Colonic mucosa (tissue), 4 donors: ENCODE measurements around the gene MCRS1. TPM values are rescaled to one million over a fixed set of nuclear protein-coding genes. Genes with fewer than 3 reads are reported as not detected.

Experiments used
- DNase-seq: peaks from one replicate; pipeline ENCODE4 v3.0.0-alpha.2; 2020
- H3K27ac ChIP-seq: fragments of 200-600 bp; one replicate; pipeline ENCODE4 v1.8.0; 2021
- H3K27me3 ChIP-seq: fragments of 200-600 bp; one replicate; pipeline ENCODE4 v1.8.0; 2021
- H3K36me3 ChIP-seq: fragments of 200-600 bp; one replicate; pipeline ENCODE4 v1.8.0; 2021
- H3K4me1 ChIP-seq: fragments of 200-600 bp; one replicate; pipeline ENCODE4 v1.8.0; 2021; ENCODE audit warnings: mild to moderate bottlenecking
- H3K4me3 ChIP-seq: fragments of 200-600 bp; one replicate; pipeline ENCODE4 v1.8.0; 2021
- H3K9ac ChIP-seq, 2 donors: one replicate each; pipeline ENCODE4 v1.7.0; 2013; ENCODE audit warnings: control low read depth in 2 of 2, low read depth in 2 of 2, low read length in 2 of 2
- H3K9me3 ChIP-seq: fragments of 200-600 bp; one replicate; pipeline ENCODE4 v1.8.0; 2021
- intact Hi-C: fragments of 100-400 bp; cut with DNase I; formaldehyde crosslinking; loops from one replicate; pipeline ENCODE4 v1.14.1; 2022
- total RNA-seq, 2 donors: library from RNA; stranded (reverse); fragmentation: NEBNext Ultra II Directional in 1 of 2; extraction: Animal tissue kit (Norgen Biotek cat#: 25700) in 1 of 2; gene quantifications; one replicate each; pipeline ENCODE4 v1.2.1, GENCODE V29; 2021
- TF ChIP-seq, protein P1 (sequence below): fragments of 200-600 bp; IDR thresholded peaks from one replicate; pipeline ENCODE4 v1.8.0; 2022; ENCODE audit warnings: antibody characterized with exemption, mild to moderate bottlenecking
- donor health status: healthy.
- donor health status: DM: no; HTN: no; CAD: no.
- donor health status: DM: no; HTN: no; CAD: no.

MCRS1 gene
- total RNA-seq, 2 donors from 2014 or later, result 53.8 to 78.7 TPM

DNA sequence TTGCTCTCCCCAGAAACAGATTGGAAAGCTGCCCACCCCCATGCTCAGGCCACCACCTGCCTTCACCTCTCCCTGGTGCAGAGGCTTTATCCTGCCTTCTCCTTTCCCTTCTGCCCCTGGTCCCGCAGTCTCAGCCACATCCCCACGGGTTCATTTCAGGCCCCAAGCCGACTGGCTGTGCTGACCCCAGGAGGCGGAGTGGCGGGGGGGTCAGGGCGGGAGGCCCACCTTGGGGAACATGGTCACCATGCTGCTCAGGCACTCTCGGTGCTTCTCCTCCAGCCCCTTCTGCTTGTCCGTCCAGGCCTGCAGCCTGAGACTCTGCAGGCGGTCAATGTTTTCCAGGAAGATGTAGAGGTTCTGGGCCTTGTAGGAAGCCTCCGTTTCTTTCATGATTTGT, 30.6 kb upstream of the MCRS1 start:
- no peak for DNase-seq
- Histone ChIP-seq H3K4me3 (no peak overlapping the region), H3K36me3 (no peaks in the 10 kb centered on the region), H3K27me3 (no peaks in the 10 kb centered on the region), H3K4me1 (no peaks in the 10 kb centered on the region), H3K27ac (no peak overlapping the region), H3K9me3 (no peaks in the 10 kb centered on the region), H3K9ac (no peak overlapping the region)
- intact Hi-C loops, result no loop called here
- TF ChIP-seq, protein P1, sequence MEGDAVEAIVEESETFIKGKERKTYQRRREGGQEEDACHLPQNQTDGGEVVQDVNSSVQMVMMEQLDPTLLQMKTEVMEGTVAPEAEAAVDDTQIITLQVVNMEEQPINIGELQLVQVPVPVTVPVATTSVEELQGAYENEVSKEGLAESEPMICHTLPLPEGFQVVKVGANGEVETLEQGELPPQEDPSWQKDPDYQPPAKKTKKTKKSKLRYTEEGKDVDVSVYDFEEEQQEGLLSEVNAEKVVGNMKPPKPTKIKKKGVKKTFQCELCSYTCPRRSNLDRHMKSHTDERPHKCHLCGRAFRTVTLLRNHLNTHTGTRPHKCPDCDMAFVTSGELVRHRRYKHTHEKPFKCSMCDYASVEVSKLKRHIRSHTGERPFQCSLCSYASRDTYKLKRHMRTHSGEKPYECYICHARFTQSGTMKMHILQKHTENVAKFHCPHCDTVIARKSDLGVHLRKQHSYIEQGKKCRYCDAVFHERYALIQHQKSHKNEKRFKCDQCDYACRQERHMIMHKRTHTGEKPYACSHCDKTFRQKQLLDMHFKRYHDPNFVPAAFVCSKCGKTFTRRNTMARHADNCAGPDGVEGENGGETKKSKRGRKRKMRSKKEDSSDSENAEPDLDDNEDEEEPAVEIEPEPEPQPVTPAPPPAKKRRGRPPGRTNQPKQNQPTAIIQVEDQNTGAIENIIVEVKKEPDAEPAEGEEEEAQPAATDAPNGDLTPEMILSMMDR, result no peak

- no peak for DNase-seq
- intact Hi-C loops, result loop anchor here (10.0 kb wide), 1 partner anchor 234 kb away; no protein-coding TSS in a partner anchor
- TF ChIP-seq, protein P1, result no peak
Measured at GRCh38 chr12:49588721-49589516, 21.0 kb upstream of the MCRS1 start.

DNA sequence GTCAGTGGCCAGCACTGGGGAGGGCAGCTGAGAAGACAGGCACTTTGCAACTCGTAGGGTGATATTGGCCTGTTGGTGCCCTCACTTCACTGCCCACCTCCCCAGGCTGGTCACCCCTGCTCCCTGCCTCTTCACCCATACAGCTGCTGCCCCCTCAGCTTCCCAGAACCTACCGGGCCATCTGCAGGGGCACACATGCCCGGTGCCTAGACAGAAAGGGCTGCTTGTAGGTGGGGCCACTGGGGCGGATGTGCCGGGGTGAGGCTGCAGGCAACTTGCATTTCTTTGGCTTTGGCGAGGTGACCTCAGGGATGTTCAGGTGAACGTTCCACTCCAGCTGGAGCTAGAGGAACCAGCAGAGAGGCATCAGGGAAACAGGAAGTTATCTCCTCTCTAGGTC, 20.3 kb upstream of the MCRS1 start:
- Histone ChIP-seq H3K36me3 (no peaks in the 10 kb centered on the region), H3K9me3 (no peaks in the 10 kb centered on the region), H3K4me3 (no peak overlapping the region), H3K27me3 (no peaks in the 10 kb centered on the region), H3K9ac (no peak overlapping the region), H3K4me1 (no peaks in the 10 kb centered on the region), H3K27ac (no peak overlapping the region)
- intact Hi-C loops, result loop anchor here (10.0 kb wide), 1 partner anchor 233 kb away; no protein-coding TSS in a partner anchor
- DNase-seq, result no peak
- TF ChIP-seq, protein P1, result no peak

More at GRCh38 chr12:49588721-49589516, 21.0 kb upstream of the MCRS1 start:
- Histone ChIP-seq H3K4me1 (no peaks in the 10 kb centered on the region), H3K36me3 (no peaks in the 10 kb centered on the region), H3K27ac (no peak overlapping the region), H3K4me3 (no peak overlapping the region), H3K9me3 (no peaks in the 10 kb centered on the region), H3K27me3 (no peaks in the 10 kb centered on the region), H3K9ac (no peak overlapping the region)

- Histone ChIP-seq H3K27me3 (no peaks in the 10 kb centered on the region), H3K36me3 (no peaks in the 10 kb centered on the region), H3K9ac (no peak overlapping the region), H3K4me1 (no peaks in the 10 kb centered on the region), H3K4me3 (no peak overlapping the region), H3K27ac (no peak overlapping the region), H3K9me3 (no peaks in the 10 kb centered on the region)
- TF ChIP-seq, protein P1, result no peak
- DNase-seq, result no peak
- intact Hi-C loops, result loop anchor here (10.0 kb wide), 1 partner anchor 233 kb away; no protein-coding TSS in a partner anchor
Measured at GRCh38 chr12:49587174-49587908, 19.4 kb upstream of the MCRS1 start.

GRCh38 chr12:49585477-49586459, 17.8 kb upstream of the MCRS1 start:
- Histone ChIP-seq H3K4me3 (no peak overlapping the region), H3K4me1 (no peaks in the 10 kb centered on the region), H3K27me3 (no peaks in the 10 kb centered on the region), H3K27ac (no peak overlapping the region), H3K9ac (no peak overlapping the region), H3K9me3 (no peaks in the 10 kb centered on the region), H3K36me3 (no peaks in the 10 kb centered on the region)
- intact Hi-C loops, result loop anchor here (10.0 kb wide), 1 partner anchor 231 kb away; no protein-coding TSS in a partner anchor
- DNase-seq, result no peak
- TF ChIP-seq, protein P1, result no peak
